Measurements from ENCODE around the gene POLDIP2. TPM values are rescaled to one million over a fixed set of nuclear protein-coding genes. Genes with fewer than 3 reads are reported as not detected.

The POLDIP2 gene
- total RNA-seq, 4 donors from 2014 or later: 62.7 to 86.0 (median 72.4) TPM

GRCh38 chr17:28365487-28365886 is 8.2 kb upstream of the POLDIP2 start:
- ATAC-seq (ENCODE audit: low FRiP score) (no peak), DNase-seq (ENCODE audit: low spot score) (no peak)
- no peak for TF ChIP-seq CTCF (IDR thresholded peaks at IDR 0.05)

- no peak for ATAC-seq (ENCODE audit: low FRiP score)
- DNase-seq (ENCODE audit: low spot score): no peak
- no peak for TF ChIP-seq CTCF (IDR thresholded peaks at IDR 0.05)
Observed at GRCh38 chr17:28364665-28365363, 7.5 kb upstream of the POLDIP2 start, which contains the start of gene SEBOX. Gene SEBOX, minus strand, starts transcription at chr17:28365199. Its CDS starts 48 bp downstream, at chr17:28365151.

GRCh38 chr17:28363776-28364650 is 6.7 kb upstream of the POLDIP2 start:
- no peak for ATAC-seq (ENCODE audit: low FRiP score)
- TF ChIP-seq CTCF (IDR thresholded peaks at IDR 0.05): no peak
- DNase-seq (ENCODE audit: low spot score): no peak

GRCh38 chr17:28363186-28363585 is 5.9 kb upstream of the POLDIP2 start:
- no peak for TF ChIP-seq CTCF (IDR thresholded peaks at IDR 0.05)
- ATAC-seq (ENCODE audit: low FRiP score): no peak
- no peak for DNase-seq (ENCODE audit: low spot score)

- TF ChIP-seq CTCF (IDR thresholded peaks at IDR 0.05): no peak
- DNase-seq (ENCODE audit: low spot score) (no peak), ATAC-seq (ENCODE audit: low FRiP score) (no peak)
Observed at GRCh38 chr17:28357901-28358197, 522 bp upstream of the POLDIP2 start.

DNA sequence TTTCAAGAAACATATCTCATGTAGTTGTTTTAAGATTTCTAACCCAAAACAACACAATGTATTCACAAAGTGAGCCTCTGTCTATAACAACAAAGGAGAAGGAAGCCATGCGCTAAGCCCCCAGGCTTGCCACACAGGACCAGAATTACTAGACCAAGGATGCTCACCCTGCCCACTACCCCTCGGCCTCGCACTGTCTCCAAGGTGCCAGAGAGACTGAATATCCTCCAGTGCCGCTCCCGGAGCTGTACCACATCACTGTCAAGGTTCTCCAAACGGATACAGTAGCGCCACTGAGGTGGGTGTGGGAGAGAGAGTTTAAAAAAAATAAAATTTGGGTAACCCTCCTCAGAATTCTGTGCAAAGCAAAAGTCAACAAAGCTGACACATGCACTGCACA is 7.1 kb downstream of the POLDIP2 start:
- no peak for TF ChIP-seq CTCF (IDR thresholded peaks at IDR 0.05)
- DNase-seq (ENCODE audit: low spot score) (no peak), ATAC-seq (ENCODE audit: low FRiP score) (no peak)
